ENCODE data around the gene ANGPTL8. TPM values are rescaled to one million over a fixed set of nuclear protein-coding genes. Genes with fewer than 3 reads are reported as not detected.
A peak's percentile ranks its signal among the peaks of the same experiment; 100 is the strongest.

Gene ANGPTL8
- total and polyA plus RNA-seq, 9 of the 15 experiments (the other 6 are each of a cell fraction or from before 2014, with no cell fraction given): not detected

DNA sequence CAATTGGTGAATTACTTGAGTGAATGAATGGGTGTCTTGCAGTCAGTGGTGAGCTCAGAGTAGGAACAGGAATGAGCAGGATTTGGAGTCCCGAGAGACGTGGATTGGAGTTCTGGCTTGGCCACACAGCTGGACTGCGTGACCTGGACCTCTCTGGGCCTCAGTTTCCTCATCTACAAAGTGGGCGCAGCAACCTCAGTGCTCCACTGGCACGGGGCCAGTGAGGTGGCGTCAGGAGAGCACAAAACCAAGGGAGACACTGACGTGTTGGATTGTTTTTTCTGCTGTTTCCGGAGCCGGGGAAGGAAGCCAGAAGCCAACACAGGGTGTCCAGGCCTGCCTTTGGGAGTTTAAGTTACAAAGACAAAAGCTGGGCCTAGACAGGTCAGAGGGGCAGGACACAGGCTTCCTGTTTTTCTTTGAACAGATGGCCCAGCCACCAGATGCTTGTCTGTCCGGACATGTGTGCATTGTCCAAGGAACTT lies 29.4 kb downstream of the ANGPTL8 start (continued):
- TF ChIP-seq NCOA4 (IDR thresholded peaks at IDR 0.05; ENCODE audit: partially characterized antibody) (peak; percentile 69), ZKSCAN8 (CRISPR knock-in tag; IDR thresholded peaks at IDR 0.05) (peak; percentile 21; the same call in 1 of the 2 replicates), CBFB (CRISPR knock-in tag; IDR thresholded peaks at IDR 0.05) (no peak), ELF2 (CRISPR knock-in tag; IDR thresholded peaks at IDR 0.05) (no peak), SPI1 (IDR thresholded peaks at IDR 0.05; ENCODE audit: borderline replicate concordance, low read depth, low read length) (peak; percentile 91), POLR2AphosphoS5 (IDR thresholded peaks at IDR 0.05; ENCODE audit: control insufficient read depth, insufficient read depth, low read depth, low read length) (peak; percentile 77), GABPB1 (CRISPR knock-in tag; IDR thresholded peaks at IDR 0.05) (peak; percentile 72), POLR2B (IDR thresholded peaks at IDR 0.05; ENCODE audit: low read depth, partially characterized antibody) (no peak), PHB (CRISPR knock-in tag; IDR thresholded peaks at IDR 0.05) (no peak), FOXK1 (CRISPR knock-in tag; IDR thresholded peaks at IDR 0.05; ENCODE audit: borderline replicate concordance) (peak; percentile 62; the same call in 1 of the 2 replicates), CBFA2T3 (IDR thresholded peaks at IDR 0.05) (peak; percentile 88), CREB1 (IDR thresholded peaks at IDR 0.05) (peak; percentile 52; the same call in 1 of the 2 replicates), CREB1 (CRISPR knock-in tag; IDR thresholded peaks at IDR 0.05) (peak; percentile 65; the same call in 1 of the 2 replicates), ZNF121 (CRISPR knock-in tag; conservative IDR thresholded peaks at IDR 0.05) (peak; percentile 63), ATF1 (CRISPR knock-in tag; IDR thresholded peaks at IDR 0.05) (no peak), ATF1 (tag; IDR thresholded peaks at IDR 0.05) (peak; percentile 48; the same call in 1 of the 2 replicates), TCFL5 (CRISPR knock-in tag; conservative IDR thresholded peaks at IDR 0.05) (no peak), CBX1 (IDR thresholded peaks at IDR 0.05; ENCODE audit: low read depth) (peak; percentile 76; the same call in 1 of the 2 replicates), RCOR1 (IDR thresholded peaks at IDR 0.05; ENCODE audit: borderline replicate concordance in 1 of 2, low read depth in 2 of 2, low read length in 2 of 2) (peak; percentile 32 to 75; a peak in 2 of 4 replicates), PML (IDR thresholded peaks at IDR 0.05; ENCODE audit: low read length) (peak; percentile 62), HNRNPK (IDR thresholded peaks at IDR 0.05; ENCODE audit: low read depth, low read length, poor library complexity, severe bottlenecking) (no peak), ZNF384 (IDR thresholded peaks at IDR 0.05; ENCODE audit: low read depth, low read length) (peak; percentile 61), CC2D1A (IDR thresholded peaks at IDR 0.05) (peak; percentile 51; the same call in 1 of the 2 replicates), SMAD4 (CRISPR knock-in tag; conservative IDR thresholded peaks at IDR 0.05) (peak; percentile 69)
- TF ChIP-seq, protein P1, sequence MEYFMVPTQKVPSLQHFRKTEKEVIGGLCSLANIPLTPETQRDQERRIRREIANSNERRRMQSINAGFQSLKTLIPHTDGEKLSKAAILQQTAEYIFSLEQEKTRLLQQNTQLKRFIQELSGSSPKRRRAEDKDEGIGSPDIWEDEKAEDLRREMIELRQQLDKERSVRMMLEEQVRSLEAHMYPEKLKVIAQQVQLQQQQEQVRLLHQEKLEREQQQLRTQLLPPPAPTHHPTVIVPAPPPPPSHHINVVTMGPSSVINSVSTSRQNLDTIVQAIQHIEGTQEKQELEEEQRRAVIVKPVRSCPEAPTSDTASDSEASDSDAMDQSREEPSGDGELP (CRISPR knock-in tag; IDR thresholded peaks at IDR 0.05; ENCODE audit: borderline replicate concordance): peak; percentile 55
- TF ChIP-seq, protein P2, sequence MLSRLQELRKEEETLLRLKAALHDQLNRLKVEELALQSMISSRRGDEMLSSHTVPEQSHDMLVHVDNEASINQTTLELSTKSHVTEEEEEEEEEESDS (CRISPR knock-in tag; IDR thresholded peaks at IDR 0.05): no peak
- TF ChIP-seq, protein P3, sequence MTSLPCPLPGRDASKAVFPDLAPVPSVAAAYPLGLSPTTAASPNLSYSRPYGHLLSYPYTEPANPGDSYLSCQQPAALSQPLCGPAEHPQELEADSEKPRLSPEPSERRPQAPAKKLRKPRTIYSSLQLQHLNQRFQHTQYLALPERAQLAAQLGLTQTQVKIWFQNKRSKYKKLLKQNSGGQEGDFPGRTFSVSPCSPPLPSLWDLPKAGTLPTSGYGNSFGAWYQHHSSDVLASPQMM (CRISPR knock-in tag; IDR thresholded peaks at IDR 0.05): no peak

Measured in K562 (cell line).